Mammary epithelial cell (primary cell): ENCODE results near the gene PBX1.

Experiments
- EZH2 ChIP-seq: IDR thresholded peaks from 2 replicates; pipeline ENCODE4 v1.6.1; 2012; ENCODE audit warnings: low read length, inconsistent platforms, borderline replicate concordance
- TF ChIP-seq, protein P1 (sequence below), 2 donors: IDR thresholded peaks in 1 of 2; conservative IDR thresholded peaks in 1 of 2; 2 replicates each; pipeline ENCODE4 v1.5.1; 2011 to 2012; ENCODE audit warnings: inconsistent platforms in 2 of 2, low read length in 2 of 2, mild to moderate bottlenecking in 2 of 2, control low read depth in 1 of 2, low read depth in 1 of 2; ENCODE audit not compliant: insufficient read depth in 1 of 2; ENCODE audit errors: extremely low read depth in 1 of 2

DNA sequence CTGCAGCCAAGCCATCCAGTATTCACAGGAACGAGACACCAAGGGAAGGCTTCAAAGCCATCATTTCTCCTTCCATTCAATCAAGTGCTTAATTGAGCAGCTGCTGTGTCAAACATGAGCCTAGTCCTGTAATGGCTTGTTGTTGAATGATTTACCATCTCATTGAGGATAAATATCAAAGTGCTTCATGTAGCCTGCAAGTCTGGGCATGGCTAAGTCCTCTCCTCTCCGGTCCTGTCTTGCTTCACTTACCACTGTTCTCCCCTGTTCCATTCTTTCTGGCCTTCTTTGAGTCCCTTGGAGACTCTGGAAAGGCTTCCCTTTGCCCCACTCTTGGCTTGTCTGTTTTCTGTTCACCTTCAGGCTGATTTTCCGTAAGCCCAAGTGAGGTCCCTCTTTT, 279.8 kb downstream of the PBX1 start:
- TF ChIP-seq, protein P1, sequence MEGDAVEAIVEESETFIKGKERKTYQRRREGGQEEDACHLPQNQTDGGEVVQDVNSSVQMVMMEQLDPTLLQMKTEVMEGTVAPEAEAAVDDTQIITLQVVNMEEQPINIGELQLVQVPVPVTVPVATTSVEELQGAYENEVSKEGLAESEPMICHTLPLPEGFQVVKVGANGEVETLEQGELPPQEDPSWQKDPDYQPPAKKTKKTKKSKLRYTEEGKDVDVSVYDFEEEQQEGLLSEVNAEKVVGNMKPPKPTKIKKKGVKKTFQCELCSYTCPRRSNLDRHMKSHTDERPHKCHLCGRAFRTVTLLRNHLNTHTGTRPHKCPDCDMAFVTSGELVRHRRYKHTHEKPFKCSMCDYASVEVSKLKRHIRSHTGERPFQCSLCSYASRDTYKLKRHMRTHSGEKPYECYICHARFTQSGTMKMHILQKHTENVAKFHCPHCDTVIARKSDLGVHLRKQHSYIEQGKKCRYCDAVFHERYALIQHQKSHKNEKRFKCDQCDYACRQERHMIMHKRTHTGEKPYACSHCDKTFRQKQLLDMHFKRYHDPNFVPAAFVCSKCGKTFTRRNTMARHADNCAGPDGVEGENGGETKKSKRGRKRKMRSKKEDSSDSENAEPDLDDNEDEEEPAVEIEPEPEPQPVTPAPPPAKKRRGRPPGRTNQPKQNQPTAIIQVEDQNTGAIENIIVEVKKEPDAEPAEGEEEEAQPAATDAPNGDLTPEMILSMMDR (conservative IDR thresholded peaks at IDR 0.05 in 1 of 2, IDR thresholded peaks at IDR 0.05 in 1 of 2; ENCODE audit: extremely low read depth in 1 of 2, insufficient read depth in 1 of 2, low read depth in 1 of 2, low read length in 2 of 2) = no peak
- TF ChIP-seq EZH2 = no peak
